Mucosa of rectum (tissue), 2 donors: Measurements from ENCODE around the gene ICOS.
"Not testable (repeated sequence)": the region's sequence is repeated elsewhere in the genome, so short reads cannot be mapped to it uniquely, and the experiment has no call there.

ENCODE experiments used
- H3K27ac ChIP-seq, 2 donors: one replicate each; pipeline ENCODE4 v1.7.0; 2013; ENCODE audit warnings: inconsistent platforms in 2 of 2, low read depth in 2 of 2, low read length in 2 of 2
- H3K27me3 ChIP-seq, 2 donors: one replicate each; pipeline ENCODE4 v1.7.0; 2013; ENCODE audit warnings: low read length in 2 of 2; ENCODE audit not compliant: control insufficient read depth in 2 of 2, insufficient read depth in 2 of 2
- H3K36me3 ChIP-seq, 2 donors: one replicate each; pipeline ENCODE4 v1.7.0; 2013; ENCODE audit warnings: low read length in 2 of 2; ENCODE audit not compliant: control insufficient read depth in 2 of 2, insufficient read depth in 2 of 2
- H3K4me1 ChIP-seq, 2 donors: one replicate each; pipeline ENCODE4 v1.7.0; 2013; ENCODE audit warnings: low read length in 2 of 2, mild to moderate bottlenecking in 1 of 2; ENCODE audit not compliant: control insufficient read depth in 2 of 2, insufficient read depth in 2 of 2
- H3K4me3 ChIP-seq, 2 donors: one replicate each; pipeline ENCODE4 v1.7.0; 2013; ENCODE audit warnings: low read length in 2 of 2
- H3K9ac ChIP-seq, 2 donors: one replicate each; pipeline ENCODE4 v1.7.0; 2013; ENCODE audit warnings: low read length in 2 of 2, low read depth in 1 of 2, mild to moderate bottlenecking in 1 of 2
- H3K9me3 ChIP-seq, 2 donors: one replicate each; pipeline ENCODE4 v1.7.0; 2013; ENCODE audit warnings: low read length in 2 of 2; ENCODE audit not compliant: control insufficient read depth in 2 of 2
- donor health status: healthy.
- donor health status: Normal muscosa, but diverticular disease.

Gene ICOS

DNA sequence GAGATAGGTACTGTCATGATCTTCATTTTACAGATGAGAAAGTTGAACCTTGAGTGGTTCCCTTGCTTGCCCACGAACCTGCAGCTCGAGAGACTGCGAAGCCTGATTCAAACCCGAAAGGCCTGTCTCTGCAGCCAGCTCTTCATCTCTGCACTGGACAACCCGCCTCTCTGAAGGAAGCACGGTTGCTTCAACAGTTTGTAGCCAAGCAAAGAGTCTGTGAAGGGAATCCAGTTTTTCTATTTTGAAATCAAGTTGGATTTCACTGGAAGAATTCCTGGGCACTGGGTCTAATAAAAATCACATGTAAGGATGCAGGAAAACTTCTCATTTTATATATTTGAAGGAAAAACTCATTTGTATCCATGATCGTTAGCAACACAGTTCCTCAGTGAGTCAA lies 21.3 kb upstream of the ICOS start:
- Histone ChIP-seq H3K9me3 (no peaks in the 10 kb centered on the region), H3K9ac (no peak overlapping the region), H3K4me1 (no peaks in the 10 kb centered on the region), H3K4me3 (no peak overlapping the region), H3K27me3 (no peaks in the 10 kb centered on the region), H3K36me3 (no peaks in the 10 kb centered on the region), H3K27ac (no peak overlapping the region)

DNA sequence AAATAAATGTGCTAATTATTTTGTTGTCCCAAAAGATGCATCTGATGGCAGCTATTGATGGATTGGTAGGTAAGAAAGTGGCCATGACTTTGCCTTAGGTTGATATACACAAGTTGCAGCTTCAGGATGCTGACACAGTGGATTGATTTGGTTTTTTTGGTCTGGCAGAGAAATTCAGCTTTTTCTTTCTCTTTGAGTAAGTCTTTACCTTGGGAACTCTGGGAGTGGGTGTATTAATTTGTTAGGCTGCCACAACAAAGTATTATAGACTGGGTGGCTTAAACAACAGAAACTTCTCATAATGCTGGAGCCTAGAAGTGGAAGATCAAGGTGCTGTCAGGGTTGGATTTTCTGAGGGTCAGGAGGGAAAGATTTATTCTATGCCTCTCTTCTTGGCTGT lies 19.8 kb upstream of the ICOS start:
- no peak overlapping the region for H3K9ac ChIP-seq
- H3K27me3 ChIP-seq, result no peaks in the 10 kb centered on the region
- H3K4me1 ChIP-seq, result no peaks in the 10 kb centered on the region
- no peaks in the 10 kb centered on the region for H3K36me3 ChIP-seq
- no peak overlapping the region for H3K4me3 ChIP-seq
- H3K27ac ChIP-seq, result no peak overlapping the region
- no peaks in the 10 kb centered on the region for H3K9me3 ChIP-seq

DNA sequence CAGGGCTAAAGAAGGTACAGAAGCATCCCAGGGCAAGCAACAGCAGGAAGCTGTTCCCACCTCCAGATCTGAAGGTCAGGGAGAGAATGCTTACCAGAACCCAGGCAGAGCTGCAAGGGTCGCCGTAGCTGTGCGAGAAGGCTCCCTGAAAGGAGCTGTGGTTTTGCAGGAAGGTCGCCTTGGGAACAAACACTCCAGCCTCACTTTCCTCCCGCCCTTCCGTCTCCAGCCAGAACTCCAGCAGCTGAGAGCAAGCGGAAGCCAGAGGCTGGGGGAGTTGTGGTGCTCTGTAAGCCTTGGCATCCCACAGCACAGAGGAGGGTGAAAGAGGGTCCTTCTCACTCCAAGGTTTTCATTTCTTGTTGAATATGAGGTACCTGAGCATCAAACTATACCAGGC lies 18.3 kb upstream of the ICOS start:
- H3K27ac ChIP-seq, result no peak overlapping the region
- no peaks in the 10 kb centered on the region for H3K36me3 ChIP-seq
- H3K9ac ChIP-seq, result no peak overlapping the region
- H3K4me1 ChIP-seq, result no peaks in the 10 kb centered on the region
- H3K9me3 ChIP-seq, result no peaks in the 10 kb centered on the region
- no peaks in the 10 kb centered on the region for H3K27me3 ChIP-seq
- H3K4me3 ChIP-seq, result no peak overlapping the region

DNA sequence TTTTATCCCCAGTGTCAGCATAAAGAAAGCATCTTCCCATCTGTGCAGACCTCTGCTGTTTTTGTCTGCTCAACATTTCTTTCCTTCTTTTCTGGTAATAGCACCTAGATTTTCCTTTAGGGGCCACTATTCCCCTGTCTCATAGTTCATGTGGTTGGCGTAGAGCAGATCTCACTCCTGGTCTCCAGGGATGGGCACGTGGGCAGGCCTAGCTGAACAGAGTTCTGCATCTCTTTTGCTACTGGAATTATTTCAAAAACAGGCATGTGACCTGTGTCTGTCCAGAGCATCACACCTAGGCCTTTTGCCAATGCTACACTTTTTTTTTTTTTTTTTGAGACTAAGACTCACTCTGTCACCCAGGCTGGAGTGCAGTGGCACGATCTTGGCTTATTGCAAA lies 17.7 kb upstream of the ICOS start:
- Histone ChIP-seq H3K4me1 (no peaks in the 10 kb centered on the region), H3K4me3 (no peak overlapping the region), H3K36me3 (no peaks in the 10 kb centered on the region), H3K9ac (no peak overlapping the region), H3K9me3 (no peaks in the 10 kb centered on the region), H3K27ac (no peak overlapping the region), H3K27me3 (no peaks in the 10 kb centered on the region)

DNA sequence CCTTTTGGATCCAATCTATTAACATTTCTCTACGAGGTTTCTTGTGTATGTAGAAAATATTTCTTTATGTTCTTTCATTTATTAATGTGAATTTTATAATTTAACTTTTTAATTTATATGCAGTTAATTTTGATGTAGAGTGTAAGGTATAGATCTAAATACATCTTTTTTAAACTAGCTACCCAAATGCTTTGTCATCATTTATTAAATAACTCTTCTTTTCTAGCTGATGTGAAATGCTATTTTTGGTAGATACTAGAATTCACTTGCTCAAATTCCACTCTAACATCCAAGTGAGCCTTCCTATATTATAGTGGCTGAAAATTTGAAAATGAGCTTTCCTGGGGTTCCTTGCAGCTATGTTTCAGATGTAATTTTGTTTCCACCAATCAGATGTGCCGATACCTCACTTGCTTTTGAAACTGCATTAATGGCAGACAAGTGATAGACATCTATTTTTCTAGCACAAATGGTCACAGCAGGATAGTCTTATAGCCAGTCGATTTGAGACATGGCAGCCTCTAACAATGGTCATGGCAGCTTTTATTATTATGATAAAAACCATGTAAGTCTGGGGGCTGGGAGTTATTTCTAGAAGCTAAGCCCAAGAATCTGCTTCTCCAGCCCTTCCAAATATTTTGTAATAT lies 10.9 kb upstream of the ICOS start:
- Histone ChIP-seq H3K9ac (no peak overlapping the region), H3K27me3 (no peaks in the 10 kb centered on the region), H3K27ac (no peak overlapping the region), H3K36me3 (no peaks in the 10 kb centered on the region), H3K9me3 (no peaks in the 10 kb centered on the region), H3K4me1 (no peaks in the 10 kb centered on the region), H3K4me3 (no peak overlapping the region)

DNA sequence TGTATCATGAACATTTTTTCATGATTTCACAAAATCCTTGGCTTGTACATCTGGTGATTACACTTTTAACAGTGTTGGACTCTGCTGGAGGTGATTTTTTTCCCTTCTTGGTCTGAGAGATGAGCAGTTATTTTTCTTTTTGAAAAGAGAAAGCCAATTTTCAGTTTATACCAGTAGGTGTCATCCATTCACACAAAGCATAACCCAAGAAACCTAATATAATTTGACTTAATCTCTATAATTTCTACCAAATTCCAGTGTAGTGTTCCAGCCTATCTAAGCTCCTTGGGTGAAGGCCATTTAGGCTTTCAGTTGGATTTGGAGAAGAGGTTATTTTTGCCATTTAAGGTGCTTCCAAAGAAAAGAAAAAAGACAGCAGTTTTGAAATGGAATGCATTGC lies 7.7 kb upstream of the ICOS start:
- Histone ChIP-seq H3K27me3 (no peaks in the 10 kb centered on the region), H3K4me3 (no peak overlapping the region), H3K4me1 (no peaks in the 10 kb centered on the region), H3K9ac (no peak overlapping the region), H3K9me3 (no peaks in the 10 kb centered on the region), H3K36me3 (no peaks in the 10 kb centered on the region), H3K27ac (no peak overlapping the region)

DNA sequence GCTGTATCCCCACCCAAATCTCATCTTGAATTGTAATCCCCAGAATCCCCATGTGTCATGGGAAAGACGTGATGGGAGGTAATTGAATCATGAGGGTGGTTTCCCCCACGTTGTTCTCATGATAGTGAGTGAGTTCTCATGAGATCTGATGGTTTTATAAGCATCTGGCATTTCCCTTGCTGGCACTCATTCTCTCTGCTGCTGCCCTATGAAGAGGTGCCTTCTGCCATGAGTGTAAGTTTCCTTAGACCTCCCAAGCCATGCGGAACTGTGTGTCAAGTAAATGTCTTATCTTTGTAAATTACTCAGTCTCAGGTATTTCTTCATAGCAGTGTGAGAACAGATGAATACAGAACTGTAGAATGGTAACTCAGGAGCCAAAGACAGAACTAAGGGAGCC lies 5.3 kb upstream of the ICOS start:
- H3K27me3 ChIP-seq, H3K4me1 ChIP-seq, H3K9me3 ChIP-seq, H3K9ac ChIP-seq, H3K4me3 ChIP-seq, H3K27ac ChIP-seq, H3K36me3 ChIP-seq: not testable (repeated sequence)

DNA sequence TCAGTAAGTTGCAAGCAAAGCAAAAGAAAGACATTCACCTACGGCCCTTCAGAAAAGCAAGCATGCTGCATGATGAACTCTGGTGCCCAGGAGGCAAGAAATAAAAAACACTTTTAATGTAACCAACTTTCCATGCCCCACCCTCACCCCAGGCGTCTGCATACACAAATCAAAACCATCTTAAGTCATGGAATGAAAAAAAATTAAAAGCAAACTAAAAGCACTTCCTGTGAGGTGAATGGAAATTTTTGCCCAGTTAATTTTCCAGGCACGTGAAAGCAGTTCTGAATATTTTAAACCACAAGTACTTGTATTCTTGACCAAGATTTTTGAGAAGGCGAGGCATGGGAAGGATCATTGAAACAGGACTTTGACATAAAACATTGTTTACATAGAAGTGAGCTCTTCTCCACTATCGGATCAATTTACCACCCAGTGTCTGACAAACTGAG lies 2.5 kb upstream of the ICOS start:
- no peaks in the 10 kb centered on the region for H3K9me3 ChIP-seq
- H3K27ac ChIP-seq, result no peak overlapping the region
- no peaks in the 10 kb centered on the region for H3K36me3 ChIP-seq
- H3K9ac ChIP-seq, result no peak overlapping the region
- H3K4me1 ChIP-seq, result no peaks in the 10 kb centered on the region
- no peak overlapping the region for H3K4me3 ChIP-seq
- no peaks in the 10 kb centered on the region for H3K27me3 ChIP-seq

DNA sequence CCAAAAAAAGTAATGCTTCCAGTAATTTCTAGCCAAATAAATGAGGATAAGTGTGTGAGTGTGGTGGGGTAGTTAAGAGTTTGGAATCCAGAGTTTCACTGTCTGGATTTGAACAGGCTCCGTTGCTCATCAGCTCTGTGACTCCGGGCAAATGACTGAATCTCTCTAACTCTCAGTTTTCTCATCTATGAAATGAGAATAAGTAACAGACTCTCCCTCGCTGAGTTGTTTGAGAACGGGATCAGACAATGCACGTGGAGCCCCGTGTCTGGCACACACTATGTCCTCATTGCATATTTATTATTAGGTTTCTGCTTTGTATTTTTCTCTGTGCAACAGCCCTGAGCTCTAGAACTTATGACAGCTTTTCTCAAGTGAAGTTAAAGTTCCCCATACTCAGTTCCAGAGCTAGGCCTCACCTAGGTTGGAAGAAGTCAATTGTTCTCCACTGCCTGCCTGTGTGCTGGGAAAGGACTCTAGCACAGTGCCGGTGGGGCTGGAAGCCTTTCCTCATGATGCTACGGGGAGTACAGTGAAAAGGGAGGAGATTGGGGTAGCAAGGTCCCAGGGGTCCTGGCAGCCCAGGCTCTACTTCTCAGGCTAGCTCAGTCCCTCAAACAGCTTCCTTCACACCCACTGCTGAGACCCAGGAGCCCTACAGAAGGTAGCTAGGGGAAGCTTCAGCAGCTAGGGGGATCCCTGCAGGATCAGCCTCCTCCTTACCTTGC lies 1.7 kb upstream of the ICOS start:
- no peaks in the 10 kb centered on the region for H3K36me3 ChIP-seq
- H3K9me3 ChIP-seq, result no peaks in the 10 kb centered on the region
- no peak overlapping the region for H3K4me3 ChIP-seq
- H3K27ac ChIP-seq, result peak overlapping the region in 1 of 2 donors; percentile 6
- H3K4me1 ChIP-seq, result no peaks in the 10 kb centered on the region
- H3K9ac ChIP-seq, result no peak overlapping the region
- H3K27me3 ChIP-seq, result no peaks in the 10 kb centered on the region

DNA sequence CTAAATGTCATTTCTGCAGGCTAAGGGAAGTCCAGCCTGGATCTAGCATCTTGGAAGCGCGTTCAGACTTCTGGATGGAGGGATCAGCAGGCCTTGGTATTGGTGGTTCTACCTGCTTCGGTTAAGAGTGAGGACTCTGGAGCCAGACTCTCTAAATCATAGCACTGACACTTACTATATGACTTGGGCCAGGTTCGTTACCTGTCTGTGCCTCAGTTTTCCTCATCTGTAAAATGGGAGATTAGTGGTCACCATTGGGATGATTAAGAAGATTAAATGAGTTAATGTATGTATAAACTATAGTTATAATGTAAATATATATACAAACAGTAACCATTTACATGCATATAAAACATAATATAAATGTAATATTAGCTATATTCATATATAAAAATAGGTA lies 995 bp upstream of the ICOS start:
- Histone ChIP-seq H3K27me3 (no peaks in the 10 kb centered on the region), H3K9me3 (no peaks in the 10 kb centered on the region), H3K36me3 (no peaks in the 10 kb centered on the region), H3K9ac (no peak overlapping the region), H3K27ac (peak overlapping the region in 1 of 2 donors; percentile 6), H3K4me1 (no peaks in the 10 kb centered on the region), H3K4me3 (no peak overlapping the region)
